ENCODE results near the gene AGAP3. TPM values are rescaled to one million over a fixed set of nuclear protein-coding genes. Genes with fewer than 3 reads are reported as not detected.
A peak's percentile ranks its signal among the peaks of the same experiment; 100 is the strongest.

AGAP3 gene
- total RNA-seq, 2 donors from 2014 or later: 52.1 to 62.8 TPM

DNA sequence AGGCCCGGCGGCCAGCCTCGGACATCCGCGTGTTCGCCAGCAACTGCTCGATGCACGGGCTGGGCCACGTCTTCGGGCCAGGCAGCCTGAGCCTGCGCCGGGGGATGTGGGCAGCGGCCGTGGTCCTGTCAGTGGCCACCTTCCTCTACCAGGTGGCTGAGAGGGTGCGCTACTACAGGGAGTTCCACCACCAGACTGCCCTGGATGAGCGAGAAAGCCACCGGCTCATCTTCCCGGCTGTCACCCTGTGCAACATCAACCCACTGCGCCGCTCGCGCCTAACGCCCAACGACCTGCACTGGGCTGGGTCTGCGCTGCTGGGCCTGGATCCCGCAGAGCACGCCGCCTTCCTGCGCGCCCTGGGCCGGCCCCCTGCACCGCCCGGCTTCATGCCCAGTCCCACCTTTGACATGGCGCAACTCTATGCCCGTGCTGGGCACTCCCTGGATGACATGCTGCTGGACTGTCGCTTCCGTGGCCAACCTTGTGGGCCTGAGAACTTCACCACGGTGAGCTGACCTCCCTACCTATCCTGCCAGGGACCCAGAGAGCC, 37.3 kb upstream of the AGAP3 start:
- H3K9me3 ChIP-seq: no peaks in the 10 kb centered on the region
- H3K4me1 ChIP-seq (ENCODE audit: control insufficient read depth in 1 of 2, low read depth in 2 of 2): peaks cover 0 to 5% of the 10 kb centered on the region in 2 donors
- no peak for DNase-seq (ENCODE audit: low spot score)
- TF ChIP-seq, protein P1, sequence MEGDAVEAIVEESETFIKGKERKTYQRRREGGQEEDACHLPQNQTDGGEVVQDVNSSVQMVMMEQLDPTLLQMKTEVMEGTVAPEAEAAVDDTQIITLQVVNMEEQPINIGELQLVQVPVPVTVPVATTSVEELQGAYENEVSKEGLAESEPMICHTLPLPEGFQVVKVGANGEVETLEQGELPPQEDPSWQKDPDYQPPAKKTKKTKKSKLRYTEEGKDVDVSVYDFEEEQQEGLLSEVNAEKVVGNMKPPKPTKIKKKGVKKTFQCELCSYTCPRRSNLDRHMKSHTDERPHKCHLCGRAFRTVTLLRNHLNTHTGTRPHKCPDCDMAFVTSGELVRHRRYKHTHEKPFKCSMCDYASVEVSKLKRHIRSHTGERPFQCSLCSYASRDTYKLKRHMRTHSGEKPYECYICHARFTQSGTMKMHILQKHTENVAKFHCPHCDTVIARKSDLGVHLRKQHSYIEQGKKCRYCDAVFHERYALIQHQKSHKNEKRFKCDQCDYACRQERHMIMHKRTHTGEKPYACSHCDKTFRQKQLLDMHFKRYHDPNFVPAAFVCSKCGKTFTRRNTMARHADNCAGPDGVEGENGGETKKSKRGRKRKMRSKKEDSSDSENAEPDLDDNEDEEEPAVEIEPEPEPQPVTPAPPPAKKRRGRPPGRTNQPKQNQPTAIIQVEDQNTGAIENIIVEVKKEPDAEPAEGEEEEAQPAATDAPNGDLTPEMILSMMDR (IDR thresholded peaks at IDR 0.05): no peak
- H3K4me3 ChIP-seq: no peak overlapping the region
- no peaks in the 10 kb centered on the region for H3K36me3 ChIP-seq
- H3K27ac ChIP-seq: no peak overlapping the region
- no peaks in the 10 kb centered on the region for H3K27me3 ChIP-seq (replicated peaks; ENCODE audit: insufficient read depth)
- ATAC-seq (ENCODE audit: insufficient number of reproducible peaks, low FRiP score, low read depth): no peak

DNA sequence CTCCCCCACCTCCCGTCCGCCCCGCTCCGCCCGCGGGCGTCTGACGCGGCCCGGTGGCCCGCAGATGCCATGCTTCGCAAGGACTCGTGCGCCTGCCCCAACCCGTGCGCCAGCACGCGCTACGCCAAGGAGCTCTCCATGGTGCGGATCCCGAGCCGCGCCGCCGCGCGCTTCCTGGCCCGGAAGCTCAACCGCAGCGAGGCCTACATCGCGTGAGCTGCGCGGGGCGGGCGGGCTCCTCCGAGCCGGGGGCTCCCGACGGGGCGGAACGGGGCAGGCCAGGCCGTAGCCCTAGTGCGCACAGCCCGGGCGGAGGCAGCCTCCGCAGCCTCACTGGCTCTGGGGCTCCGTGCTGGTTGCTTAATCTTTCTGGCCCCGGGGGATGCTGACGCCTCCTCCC, 35.2 kb upstream of the AGAP3 start:
- H3K27me3 ChIP-seq (replicated peaks; ENCODE audit: insufficient read depth): no peaks in the 10 kb centered on the region
- peaks cover 0 to 5% of the 10 kb centered on the region in 2 donors for H3K4me1 ChIP-seq (ENCODE audit: control insufficient read depth in 1 of 2, low read depth in 2 of 2)
- ATAC-seq (ENCODE audit: insufficient number of reproducible peaks, low FRiP score, low read depth): no peak
- no peaks in the 10 kb centered on the region for H3K36me3 ChIP-seq
- peak overlapping the region; percentile 41 for H3K4me3 ChIP-seq
- no peaks in the 10 kb centered on the region for H3K9me3 ChIP-seq
- no peak for DNase-seq (ENCODE audit: low spot score)
- TF ChIP-seq, protein P1 (IDR thresholded peaks at IDR 0.05): no peak
- H3K27ac ChIP-seq: no peak overlapping the region

DNA sequence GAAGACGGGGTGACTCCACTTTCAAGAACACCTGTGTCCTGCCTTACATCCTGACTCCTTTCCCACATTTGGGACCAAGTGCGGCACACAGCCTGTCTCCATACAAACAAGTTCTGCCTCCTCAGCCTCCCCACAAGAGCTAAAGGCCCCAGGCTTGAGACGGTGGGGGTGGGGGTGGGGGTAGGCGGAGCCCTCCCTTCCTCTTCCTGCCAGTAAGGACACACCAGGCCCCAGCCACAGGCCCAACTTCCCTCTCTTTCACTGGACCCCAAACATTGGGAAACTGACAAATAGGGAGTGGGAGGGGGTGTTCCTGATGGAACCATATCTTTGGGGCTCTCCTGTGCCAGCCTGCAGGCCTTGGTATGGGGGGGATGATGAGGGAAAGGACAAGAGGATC, 33.2 kb upstream of the AGAP3 start:
- H3K27me3 ChIP-seq (replicated peaks; ENCODE audit: insufficient read depth): no peaks in the 10 kb centered on the region
- ATAC-seq (ENCODE audit: insufficient number of reproducible peaks, low FRiP score, low read depth) (no peak), DNase-seq (ENCODE audit: low spot score) (no peak)
- no peak overlapping the region for H3K4me3 ChIP-seq
- TF ChIP-seq, protein P1 (IDR thresholded peaks at IDR 0.05): no peak
- H3K4me1 ChIP-seq (ENCODE audit: control insufficient read depth in 1 of 2, low read depth in 2 of 2): peaks cover 9 to 13% of the 10 kb centered on the region in 2 donors
- no peak overlapping the region for H3K27ac ChIP-seq
- no peaks in the 10 kb centered on the region for H3K9me3 ChIP-seq
- H3K36me3 ChIP-seq: no peaks in the 10 kb centered on the region

DNA sequence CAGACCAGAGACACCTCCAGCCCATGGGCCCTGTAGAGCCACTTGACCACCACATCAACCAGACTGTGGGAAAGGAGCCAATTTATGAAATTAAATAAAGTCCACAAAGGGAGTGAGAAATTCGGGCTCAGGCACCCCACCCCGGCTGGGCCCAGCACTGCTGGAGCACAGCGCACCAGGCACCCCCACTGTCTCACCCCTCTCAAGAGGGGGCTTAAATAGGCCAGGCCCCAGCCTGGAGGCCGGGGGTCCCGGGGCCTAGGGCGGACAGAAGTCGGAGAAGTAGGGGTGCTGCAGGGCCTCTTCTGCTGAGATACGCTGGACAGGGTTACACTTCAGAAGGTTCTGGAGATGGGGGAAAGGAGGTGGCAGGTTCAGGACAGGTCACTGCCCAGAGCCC, 32.5 kb upstream of the AGAP3 start:
- TF ChIP-seq, protein P1 (IDR thresholded peaks at IDR 0.05): no peak
- H3K27me3 ChIP-seq (replicated peaks; ENCODE audit: insufficient read depth): no peaks in the 10 kb centered on the region
- H3K27ac ChIP-seq: no peak overlapping the region
- ATAC-seq (ENCODE audit: insufficient number of reproducible peaks, low FRiP score, low read depth) (no peak), DNase-seq (ENCODE audit: low spot score) (no peak)
- no peaks in the 10 kb centered on the region for H3K9me3 ChIP-seq
- H3K36me3 ChIP-seq: no peaks in the 10 kb centered on the region
- no peak overlapping the region for H3K4me3 ChIP-seq
- peaks cover 13 to 18% of the 10 kb centered on the region in 2 donors for H3K4me1 ChIP-seq (ENCODE audit: control insufficient read depth in 1 of 2, low read depth in 2 of 2)

DNA sequence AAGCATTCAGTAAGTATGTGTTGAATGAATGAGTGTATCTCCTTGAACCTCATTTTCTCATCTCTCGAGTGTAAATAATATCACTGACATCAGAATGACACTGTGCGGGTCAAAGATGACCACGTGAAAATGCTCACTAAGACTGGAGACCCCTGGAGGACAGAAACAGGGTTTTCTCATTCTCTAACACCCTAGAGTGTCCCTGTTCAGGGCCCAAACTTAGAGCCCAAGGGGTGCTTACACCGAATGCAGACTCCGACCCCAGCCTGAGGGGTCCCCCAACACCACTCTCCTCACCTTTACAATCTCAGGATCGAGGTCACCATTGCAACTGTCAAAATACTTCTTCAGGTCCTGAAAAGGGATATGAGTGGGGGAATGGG, 30.0 kb upstream of the AGAP3 start:
- Histone ChIP-seq H3K4me1 (ENCODE audit: control insufficient read depth in 1 of 2, low read depth in 2 of 2) (peaks cover 23 to 34% of the 10 kb centered on the region in 2 donors), H3K36me3 (no peaks in the 10 kb centered on the region), H3K9me3 (no peaks in the 10 kb centered on the region), H3K27ac (no peak overlapping the region), H3K27me3 (replicated peaks; ENCODE audit: insufficient read depth) (no peaks in the 10 kb centered on the region), H3K4me3 (no peak overlapping the region)
- TF ChIP-seq, protein P1 (IDR thresholded peaks at IDR 0.05): no peak
- ATAC-seq (ENCODE audit: insufficient number of reproducible peaks, low FRiP score, low read depth) (no peak), DNase-seq (ENCODE audit: low spot score) (no peak)

All from thoracic aorta (tissue), 2 donors.